HG03097 (cell line): ENCODE measurements around the gene ACCS.

Source experiments
- ATAC-seq: cut with Tn5 transposase; IDR thresholded peaks from one replicate; pipeline ENCODE4 v1.9.1; 2021; ENCODE audit not compliant: unreplicated experiment, low FRiP score

ACCS gene

GRCh38 chr11:44127130-44127529, 61.1 kb downstream of the ACCS start:
- no peak for ATAC-seq

- no peak for ATAC-seq
Observed at GRCh38 chr11:44128729-44129128, 62.7 kb downstream of the ACCS start.

- ATAC-seq, result no peak
Observed at GRCh38 chr11:44130751-44131150, 64.7 kb downstream of the ACCS start.

- ATAC-seq, result no peak
Observed at GRCh38 chr11:44133335-44133946, 67.4 kb downstream of the ACCS start.
